ENCODE results near the gene OR14K1.
"Not testable (repeated sequence)": the region's sequence is repeated elsewhere in the genome, so short reads cannot be mapped to it uniquely, and the experiment has no call there.

Gene OR14K1, protein sequence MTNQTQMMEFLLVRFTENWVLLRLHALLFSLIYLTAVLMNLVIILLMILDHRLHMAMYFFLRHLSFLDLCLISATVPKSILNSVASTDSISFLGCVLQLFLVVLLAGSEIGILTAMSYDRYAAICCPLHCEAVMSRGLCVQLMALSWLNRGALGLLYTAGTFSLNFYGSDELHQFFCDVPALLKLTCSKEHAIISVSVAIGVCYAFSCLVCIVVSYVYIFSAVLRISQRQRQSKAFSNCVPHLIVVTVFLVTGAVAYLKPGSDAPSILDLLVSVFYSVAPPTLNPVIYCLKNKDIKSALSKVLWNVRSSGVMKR

DNA sequence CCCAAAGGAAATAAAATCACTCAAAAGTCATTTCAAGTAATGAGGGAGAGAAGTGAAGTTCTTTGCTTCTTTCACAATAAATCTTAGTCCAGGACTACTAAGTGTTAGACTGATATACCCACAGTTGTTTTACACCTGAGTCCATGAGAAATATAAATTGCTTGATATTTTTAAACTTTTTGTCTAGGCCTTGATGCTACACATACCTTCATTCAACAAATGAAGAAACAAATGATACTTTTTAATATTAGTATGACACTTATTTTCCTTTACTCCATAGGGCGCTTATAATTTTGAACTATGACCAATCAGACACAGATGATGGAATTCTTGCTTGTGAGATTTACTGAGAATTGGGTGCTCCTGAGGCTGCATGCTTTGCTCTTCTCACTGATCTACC, at the start of gene OR14K1:
Gene OR14K1 (plus strand): TSS at position 301 of the 400 bp plus-strand sequence. CDS start 0 bp downstream, at position 301.
- no peak for DNase-seq (ENCODE audit: low read depth in 2 of 2)

DNA sequence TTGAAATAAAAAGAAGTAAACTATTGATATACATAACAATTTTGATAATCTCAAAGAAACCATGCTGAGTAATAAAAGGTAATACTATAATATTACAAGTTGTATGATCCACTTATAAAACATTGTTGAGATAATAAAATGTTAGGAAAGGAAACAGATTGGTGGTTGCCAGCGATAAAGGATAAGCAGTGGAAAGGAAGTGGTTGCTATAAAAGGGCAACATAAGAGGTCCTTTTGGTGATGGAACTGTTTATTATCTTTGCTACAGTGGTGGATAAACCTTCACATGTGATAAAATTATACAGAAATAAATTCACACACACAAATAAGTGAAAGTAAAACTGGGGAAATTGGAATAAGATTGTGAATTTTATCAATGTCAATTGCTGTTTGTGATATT, 37.1 kb upstream of the OR14K1 start:
- no peak for DNase-seq (ENCODE audit: low read depth in 2 of 2)

DNA sequence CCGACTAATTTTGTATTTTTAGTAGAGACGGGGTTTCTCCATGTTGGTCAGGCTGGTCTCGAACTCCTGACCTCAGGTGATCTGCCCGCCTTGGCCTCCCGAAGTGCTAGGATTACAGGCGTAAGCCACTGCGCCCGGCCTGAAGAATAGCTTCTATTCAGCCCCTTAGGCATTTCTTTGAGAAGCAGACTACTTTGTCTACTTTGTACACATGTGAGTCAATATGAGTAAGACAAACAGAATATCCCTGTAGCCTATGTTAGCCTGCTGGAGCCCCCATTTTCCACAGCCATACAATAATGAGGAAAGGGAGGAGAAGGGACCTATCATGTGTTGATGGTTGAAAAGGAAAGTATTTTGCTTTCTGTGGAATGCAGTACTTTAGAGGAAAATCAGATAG, 27.7 kb upstream of the OR14K1 start:
- DNase-seq (ENCODE audit: low read depth in 2 of 2) = not testable (repeated sequence)

DNA sequence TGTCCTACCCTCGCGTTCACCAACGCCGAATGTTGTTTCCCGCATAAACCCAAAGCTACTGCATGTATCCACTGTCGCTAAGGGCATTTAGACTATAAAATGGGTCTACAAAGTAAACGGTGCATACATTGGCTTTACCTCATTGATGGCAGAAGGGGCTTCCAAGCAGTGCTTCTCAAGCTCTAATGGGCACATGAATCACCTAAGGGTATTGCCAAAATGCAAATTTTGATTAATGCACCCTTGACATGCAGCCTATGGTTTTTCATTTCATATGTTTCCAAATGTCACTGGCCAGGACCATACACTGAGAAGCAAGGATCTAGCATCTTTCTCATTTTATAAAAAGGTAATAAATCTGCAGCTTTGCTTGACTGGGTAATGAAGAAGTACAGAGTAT, 24.7 kb upstream of the OR14K1 start:
- DNase-seq (ENCODE audit: low read depth in 2 of 2) = no peak

DNA sequence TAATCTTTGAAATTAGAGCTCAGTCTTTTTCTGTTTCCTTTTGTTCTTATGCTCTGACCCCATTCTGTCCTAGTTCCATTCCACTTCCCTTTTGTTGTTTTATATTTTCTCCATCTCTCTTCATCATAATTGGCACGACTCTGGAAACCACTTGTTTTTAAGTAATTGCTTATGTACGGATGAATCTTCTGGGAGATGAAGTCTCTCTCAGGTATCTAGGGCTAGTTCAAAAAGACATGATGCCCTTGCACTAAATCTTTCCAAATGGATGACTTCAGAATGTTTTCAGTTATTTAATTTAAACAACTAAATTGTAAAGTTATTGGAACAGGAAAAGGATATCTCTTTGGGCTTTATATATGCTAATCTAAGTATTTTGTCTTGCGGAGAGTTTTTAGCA, 21.9 kb upstream of the OR14K1 start, which contains the start of gene OR6F1:
Gene OR6F1 (minus strand): TSS at position 101 of the 400 bp plus-strand sequence. CDS start 3,891 bp downstream, outside the sequence.
- DNase-seq (ENCODE audit: low read depth in 2 of 2) = no peak

DNA sequence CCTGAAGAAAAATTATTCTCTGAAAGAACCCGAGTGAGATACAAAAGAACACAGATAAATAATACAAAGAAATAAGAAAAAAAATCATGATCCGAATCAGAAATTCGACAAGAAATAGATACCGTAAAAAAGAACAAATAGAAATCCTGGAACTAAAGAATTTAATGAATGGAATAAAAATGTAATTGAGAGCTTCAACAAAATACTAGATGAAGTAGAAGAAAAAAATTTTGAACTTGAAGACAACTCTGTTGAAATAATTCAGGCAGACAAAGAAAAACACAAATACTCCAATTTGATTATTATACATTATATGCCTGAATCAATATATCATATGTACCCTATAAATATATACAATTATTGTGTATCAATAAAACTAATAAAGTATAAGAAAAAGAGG, 17.2 kb upstream of the OR14K1 start:
- no peak for DNase-seq (ENCODE audit: low read depth in 2 of 2)

DNA sequence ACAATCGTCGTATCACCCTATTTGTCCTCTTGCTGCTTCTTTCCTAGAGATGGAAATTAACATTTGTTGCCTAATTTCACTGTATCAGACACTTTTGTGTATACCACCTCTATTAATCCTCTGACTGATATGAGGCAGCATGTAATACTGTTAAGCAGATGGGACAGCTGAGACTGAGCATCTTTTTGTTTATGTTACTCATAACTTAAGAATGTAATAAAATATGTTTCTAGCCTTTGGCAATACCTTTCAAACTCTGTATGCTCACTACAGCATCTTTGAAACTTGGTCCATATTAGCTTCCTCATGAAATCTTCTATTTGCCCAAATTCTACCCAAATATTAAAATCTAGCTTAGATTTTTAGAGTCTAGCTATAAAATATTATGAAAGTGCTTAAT, 2.3 kb downstream of the OR14K1 start:
- DNase-seq (ENCODE audit: low read depth in 2 of 2) = no peak

DNA sequence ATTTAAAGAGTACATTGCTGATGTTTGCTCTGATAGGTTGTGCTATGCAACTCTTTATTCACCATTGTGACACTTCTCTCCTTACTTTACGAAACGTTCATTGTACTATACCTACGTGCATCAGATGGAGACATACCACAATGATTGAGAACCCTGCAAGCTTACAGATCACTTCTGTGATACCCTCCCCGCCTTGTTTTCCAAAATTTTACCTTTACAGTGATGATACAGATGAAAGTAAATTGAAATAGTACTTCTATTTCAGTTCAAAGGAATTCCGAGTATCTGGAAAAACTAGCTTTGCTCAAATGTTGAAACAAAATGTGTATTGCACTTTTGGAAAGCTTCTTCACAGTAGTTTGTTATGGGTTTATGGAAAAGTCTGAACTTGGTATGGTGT, 3.3 kb downstream of the OR14K1 start:
- no peak for DNase-seq (ENCODE audit: low read depth in 2 of 2)

DNA sequence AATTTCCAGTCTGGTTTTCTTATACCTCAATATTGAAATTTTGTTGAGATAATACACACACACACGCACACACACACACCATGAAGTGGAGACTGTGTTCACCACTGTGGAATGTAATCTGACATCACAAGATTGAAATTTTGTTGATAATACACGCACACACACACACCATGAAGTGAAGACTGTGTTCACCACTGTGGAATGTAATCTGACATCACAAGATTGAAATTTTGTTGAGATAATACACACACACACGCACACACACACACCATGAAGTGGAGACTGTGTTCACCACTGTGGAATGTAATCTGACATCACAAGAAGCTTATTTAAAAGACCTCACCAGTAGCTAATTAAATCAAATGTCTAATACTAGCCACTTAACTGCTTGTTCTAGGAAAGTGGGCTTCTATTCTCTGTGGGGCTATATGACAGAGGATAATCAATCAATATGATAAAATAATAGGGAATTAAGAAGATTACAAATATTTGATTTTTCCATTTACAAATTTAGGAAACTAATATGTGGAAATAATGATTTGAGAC, 3.9 kb downstream of the OR14K1 start:
- not testable (repeated sequence) for DNase-seq (ENCODE audit: low read depth in 2 of 2)

DNA sequence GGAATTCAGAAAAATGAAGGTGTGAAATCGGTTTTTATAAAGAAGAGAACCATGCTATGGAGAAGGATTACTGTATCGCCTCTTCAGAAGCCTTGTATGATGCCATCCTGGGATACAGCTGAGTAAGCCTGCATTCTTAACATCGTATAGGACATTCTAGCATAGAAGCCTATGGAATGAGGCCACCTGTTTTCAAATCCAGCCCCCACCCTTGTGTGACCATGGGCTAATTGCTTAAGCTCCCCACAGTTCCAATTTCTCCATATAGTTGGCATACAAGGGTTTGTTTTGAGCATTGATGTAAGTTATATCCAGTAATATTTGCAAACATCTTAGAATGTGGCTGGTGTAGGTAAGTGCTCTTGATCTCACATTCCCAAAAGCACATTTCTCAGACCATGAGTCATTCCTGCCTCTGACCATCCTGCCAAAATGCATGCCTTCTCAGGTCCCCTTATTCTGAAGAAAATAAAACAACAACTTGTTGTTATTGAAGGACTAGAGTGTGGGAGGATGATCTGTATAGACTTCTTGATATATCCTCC, 8.0 kb downstream of the OR14K1 start:
- no peak for DNase-seq (ENCODE audit: low read depth in 2 of 2)

DNA sequence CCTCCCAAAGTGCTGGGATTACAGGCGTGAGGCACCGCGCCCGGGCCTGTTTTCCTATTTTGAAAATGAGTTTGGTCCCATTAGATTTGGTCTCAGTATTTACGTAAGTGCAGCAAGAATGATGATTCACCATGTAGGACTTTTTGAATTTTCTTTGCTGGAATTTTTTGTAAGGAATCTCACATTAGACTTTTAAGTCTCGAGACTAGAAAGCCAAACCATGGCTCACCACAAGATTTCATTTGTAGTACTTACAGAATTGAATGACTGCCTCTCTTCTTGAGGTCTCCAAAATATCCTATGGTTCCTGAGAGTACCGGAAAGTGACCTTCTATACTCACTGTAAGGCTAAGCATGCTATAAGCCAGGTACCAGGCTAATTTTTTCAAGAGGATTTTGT, 9.2 kb downstream of the OR14K1 start:
- DNase-seq (ENCODE audit: low read depth in 2 of 2) = no peak

DNA sequence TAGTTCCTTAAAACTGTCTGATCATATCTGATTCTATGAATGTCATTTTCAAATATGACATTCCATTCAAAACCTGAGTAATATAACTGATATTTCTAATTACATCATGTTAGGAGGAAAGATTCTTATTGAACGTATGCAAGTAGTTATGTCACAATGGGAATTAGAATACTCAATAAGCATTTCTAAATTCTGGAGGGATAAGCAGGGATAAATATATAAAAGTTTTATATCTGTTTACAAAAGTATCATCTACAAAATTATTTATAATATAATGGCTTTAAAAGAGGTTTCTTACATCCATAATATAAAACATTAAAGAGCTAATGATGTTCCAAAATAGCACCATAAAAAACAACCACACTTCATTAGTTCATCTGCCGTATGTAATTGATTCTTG, 9.6 kb downstream of the OR14K1 start, which contains the start of gene OR14A2:
Gene OR14A2 (minus strand): TSS at position 101 of the 400 bp plus-strand sequence.
- no peak for DNase-seq (ENCODE audit: low read depth in 2 of 2)

DNA sequence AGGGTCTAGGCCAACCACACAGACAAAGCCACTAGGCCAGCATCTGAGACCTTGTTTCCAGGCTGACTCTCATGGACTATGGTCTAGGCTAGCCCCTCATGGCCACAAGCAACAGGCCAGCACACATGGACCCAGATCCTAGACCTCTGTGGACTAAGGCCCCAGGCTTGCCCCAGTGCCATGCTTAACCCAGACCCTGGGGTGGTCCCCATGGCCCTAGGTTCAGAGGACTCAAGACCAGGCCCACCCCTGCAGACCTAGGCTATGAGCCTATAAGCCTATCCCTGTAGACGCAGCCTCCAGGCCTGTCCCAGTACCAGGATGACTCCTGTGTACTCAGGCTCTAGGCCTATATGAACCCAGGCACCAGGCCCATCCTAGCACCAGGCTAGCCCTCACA, 11.5 kb downstream of the OR14K1 start:
- no peak for DNase-seq (ENCODE audit: low read depth in 2 of 2)

DNA sequence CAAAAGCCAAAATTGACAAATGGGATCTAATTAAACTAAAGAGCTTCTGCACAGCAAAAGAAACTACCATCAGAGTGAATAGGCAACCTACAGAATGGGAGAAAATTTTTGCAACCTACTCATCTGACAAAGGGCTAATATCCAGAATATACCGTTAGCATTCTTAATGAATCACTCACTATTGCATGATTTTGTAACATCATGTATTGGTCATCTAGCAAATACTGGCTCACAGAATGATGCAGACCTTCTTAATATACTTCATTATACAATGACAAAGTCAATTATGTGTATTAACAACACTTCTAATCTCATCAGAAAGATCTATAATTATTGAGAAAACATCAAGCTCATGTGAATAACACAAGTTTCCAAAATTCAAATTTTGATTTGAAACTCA, 15.9 kb downstream of the OR14K1 start:
- not testable (repeated sequence) for DNase-seq (ENCODE audit: low read depth in 2 of 2)

DNA sequence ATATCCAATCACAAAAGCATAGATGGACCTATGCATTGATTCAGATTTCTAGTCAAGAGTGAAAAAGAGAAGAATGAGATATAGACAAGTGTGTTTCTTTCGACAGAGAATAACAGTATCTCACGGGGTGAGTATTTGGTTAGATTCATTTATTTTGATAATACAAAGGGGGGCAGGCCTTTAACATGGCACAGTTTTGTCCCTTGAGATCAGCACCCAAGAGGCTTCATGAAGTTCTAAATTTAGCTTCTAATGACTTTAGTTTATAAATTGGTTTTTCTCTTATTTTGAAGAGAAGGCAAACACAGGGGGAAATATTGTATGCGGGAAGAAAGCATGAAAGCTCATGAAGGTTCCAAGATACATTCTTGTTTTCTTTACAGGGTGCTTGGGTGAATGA, 22.0 kb downstream of the OR14K1 start, which contains the start of gene OR1C1:
Gene OR1C1 (minus strand): TSS at position 101 of the 400 bp plus-strand sequence. CDS start 2,150 bp downstream, outside the sequence.
- DNase-seq (ENCODE audit: low read depth in 2 of 2) = no peak

DNA sequence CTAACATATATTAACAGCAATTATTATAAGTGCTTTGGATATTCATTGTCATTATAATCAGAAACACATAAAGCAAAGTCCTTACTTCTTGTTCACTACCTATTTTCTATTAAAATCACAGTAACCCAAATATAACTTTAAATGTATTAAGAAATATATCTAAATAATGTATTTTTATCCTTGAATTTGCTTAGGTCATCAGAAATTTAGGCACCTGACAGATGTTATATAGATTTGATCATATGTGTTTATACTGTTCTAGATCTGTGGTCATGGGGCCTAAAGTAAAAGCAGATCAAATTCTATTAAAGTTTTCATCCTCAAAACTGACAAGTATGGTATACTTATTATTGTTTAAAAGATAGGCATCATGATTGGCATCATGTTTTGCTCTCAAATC, 31.2 kb downstream of the OR14K1 start:
- no peak for DNase-seq (ENCODE audit: low read depth in 2 of 2)

Measured in stimulated activated CD8-positive, alpha-beta memory T cell treated with anti-CD3 and anti-CD28 coated beads, Interleukin-7, amount 100 ng/mL, for 1 hour (primary cell).